ENCODE measurements around the gene SAT2. TPM values are rescaled to one million over a fixed set of nuclear protein-coding genes. Genes with fewer than 3 reads are reported as not detected.
A peak's percentile ranks its signal among the peaks of the same experiment; 100 is the strongest.
"Not testable (repeated sequence)": the region's sequence is repeated elsewhere in the genome, so short reads cannot be mapped to it uniquely, and the experiment has no call there.

The SAT2 gene
- total and polyA plus RNA-seq, 2 experiments from 2014 or later: 56.7 to 69.4 TPM

GRCh38 chr17:7626956-7627249 is 718 bp downstream of the SAT2 start (continued):
- TF ChIP-seq, protein P1, sequence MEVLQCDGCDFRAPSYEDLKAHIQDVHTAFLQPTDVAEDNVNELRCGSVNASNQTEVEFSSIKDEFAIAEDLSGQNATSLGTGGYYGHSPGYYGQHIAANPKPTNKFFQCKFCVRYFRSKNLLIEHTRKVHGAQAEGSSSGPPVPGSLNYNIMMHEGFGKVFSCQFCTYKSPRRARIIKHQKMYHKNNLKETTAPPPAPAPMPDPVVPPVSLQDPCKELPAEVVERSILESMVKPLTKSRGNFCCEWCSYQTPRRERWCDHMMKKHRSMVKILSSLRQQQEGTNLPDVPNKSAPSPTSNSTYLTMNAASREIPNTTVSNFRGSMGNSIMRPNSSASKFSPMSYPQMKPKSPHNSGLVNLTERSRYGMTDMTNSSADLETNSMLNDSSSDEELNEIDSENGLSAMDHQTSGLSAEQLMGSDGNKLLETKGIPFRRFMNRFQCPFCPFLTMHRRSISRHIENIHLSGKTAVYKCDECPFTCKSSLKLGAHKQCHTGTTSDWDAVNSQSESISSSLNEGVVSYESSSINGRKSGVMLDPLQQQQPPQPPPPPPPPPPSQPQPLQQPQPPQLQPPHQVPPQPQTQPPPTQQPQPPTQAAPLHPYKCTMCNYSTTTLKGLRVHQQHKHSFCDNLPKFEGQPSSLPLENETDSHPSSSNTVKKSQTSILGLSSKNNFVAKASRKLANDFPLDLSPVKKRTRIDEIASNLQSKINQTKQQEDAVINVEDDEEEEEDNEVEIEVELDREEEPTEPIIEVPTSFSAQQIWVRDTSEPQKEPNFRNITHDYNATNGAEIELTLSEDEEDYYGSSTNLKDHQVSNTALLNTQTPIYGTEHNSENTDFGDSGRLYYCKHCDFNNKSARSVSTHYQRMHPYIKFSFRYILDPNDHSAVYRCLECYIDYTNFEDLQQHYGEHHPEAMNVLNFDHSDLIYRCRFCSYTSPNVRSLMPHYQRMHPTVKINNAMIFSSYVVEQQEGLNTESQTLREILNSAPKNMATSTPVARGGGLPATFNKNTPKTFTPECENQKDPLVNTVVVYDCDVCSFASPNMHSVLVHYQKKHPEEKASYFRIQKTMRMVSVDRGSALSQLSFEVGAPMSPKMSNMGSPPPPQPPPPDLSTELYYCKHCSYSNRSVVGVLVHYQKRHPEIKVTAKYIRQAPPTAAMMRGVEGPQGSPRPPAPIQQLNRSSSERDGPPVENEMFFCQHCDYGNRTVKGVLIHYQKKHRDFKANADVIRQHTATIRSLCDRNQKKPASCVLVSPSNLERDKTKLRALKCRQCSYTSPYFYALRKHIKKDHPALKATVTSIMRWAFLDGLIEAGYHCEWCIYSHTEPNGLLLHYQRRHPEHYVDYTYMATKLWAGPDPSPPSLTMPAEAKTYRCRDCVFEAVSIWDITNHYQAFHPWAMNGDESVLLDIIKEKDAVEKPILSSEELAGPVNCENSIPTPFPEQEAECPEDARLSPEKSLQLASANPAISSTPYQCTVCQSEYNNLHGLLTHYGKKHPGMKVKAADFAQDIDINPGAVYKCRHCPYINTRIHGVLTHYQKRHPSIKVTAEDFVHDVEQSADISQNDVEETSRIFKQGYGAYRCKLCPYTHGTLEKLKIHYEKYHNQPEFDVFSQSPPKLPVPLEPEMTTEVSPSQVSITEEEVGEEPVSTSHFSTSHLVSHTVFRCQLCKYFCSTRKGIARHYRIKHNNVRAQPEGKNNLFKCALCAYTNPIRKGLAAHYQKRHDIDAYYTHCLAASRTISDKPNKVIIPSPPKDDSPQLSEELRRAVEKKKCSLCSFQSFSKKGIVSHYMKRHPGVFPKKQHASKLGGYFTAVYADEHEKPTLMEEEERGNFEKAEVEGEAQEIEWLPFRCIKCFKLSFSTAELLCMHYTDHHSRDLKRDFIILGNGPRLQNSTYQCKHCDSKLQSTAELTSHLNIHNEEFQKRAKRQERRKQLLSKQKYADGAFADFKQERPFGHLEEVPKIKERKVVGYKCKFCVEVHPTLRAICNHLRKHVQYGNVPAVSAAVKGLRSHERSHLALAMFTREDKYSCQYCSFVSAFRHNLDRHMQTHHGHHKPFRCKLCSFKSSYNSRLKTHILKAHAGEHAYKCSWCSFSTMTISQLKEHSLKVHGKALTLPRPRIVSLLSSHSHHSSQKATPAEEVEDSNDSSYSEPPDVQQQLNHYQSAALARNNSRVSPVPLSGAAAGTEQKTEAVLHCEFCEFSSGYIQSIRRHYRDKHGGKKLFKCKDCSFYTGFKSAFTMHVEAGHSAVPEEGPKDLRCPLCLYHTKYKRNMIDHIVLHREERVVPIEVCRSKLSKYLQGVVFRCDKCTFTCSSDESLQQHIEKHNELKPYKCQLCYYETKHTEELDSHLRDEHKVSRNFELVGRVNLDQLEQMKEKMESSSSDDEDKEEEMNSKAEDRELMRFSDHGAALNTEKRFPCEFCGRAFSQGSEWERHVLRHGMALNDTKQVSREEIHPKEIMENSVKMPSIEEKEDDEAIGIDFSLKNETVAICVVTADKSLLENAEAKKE (CRISPR knock-in tag; IDR thresholded peaks at IDR 0.05): no peak

- no peak for DNase-seq (ENCODE audit: low spot score)
- Mint-ChIP-seq H3K27ac (0 out of 2 replicates have a peak overlapping the region, but pooled peaks have one; percentile 53), H3K4me3 (peak overlapping the region; percentile 90), H3K9me3 (no peaks in the 10 kb centered on the region), H3K27me3 (ENCODE audit: insufficient read depth, low read depth, poor library complexity) (peaks cover 13% of the 10 kb centered on the region), H3K4me1 (peaks cover 9% of the 10 kb centered on the region), H3K36me3 (ENCODE audit: low read depth) (peaks cover 13% of the 10 kb centered on the region; the same call in 2 of the 3 replicates)
- Histone ChIP-seq H3K27ac (ENCODE audit: low read depth) (no peak overlapping the region), H3K36me3 (ENCODE audit: insufficient read depth) (no peaks in the 10 kb centered on the region), H3K27me3 (ENCODE audit: insufficient read depth) (no peaks in the 10 kb centered on the region), H3F3A (replicated peaks; ENCODE audit: low read depth) (peaks cover 11% of the 10 kb centered on the region; the same call in 1 of the 2 replicates), H3K4me2 (peak overlapping the region; percentile 90), H4K20me1 (replicated peaks; ENCODE audit: insufficient read depth) (no peaks in the 10 kb centered on the region), H2AFZ (no peak overlapping the region), H3K4me1 (ENCODE audit: insufficient read depth) (peaks cover 7% of the 10 kb centered on the region), H3K9me2 (ENCODE audit: insufficient read depth) (no peaks in the 10 kb centered on the region), H3K4me3 (peak overlapping the region; percentile 97; the same call in 1 of the 2 replicates), H3K79me2 (replicated peaks; ENCODE audit: insufficient read depth) (peaks cover 4% of the 10 kb centered on the region; the same call in 1 of the 2 replicates)
- ATAC-seq: no peak
- TF ChIP-seq EZH2phosphoT487 (IDR thresholded peaks at IDR 0.05; ENCODE audit: unreplicated experiment) (no peak), POLR2AphosphoS5 (IDR thresholded peaks at IDR 0.05; ENCODE audit: low read depth) (no peak), NANOG (IDR thresholded peaks at IDR 0.05; ENCODE audit: borderline replicate concordance) (no peak)
These were observed 1.3 kb downstream of the SAT2 start for GRCh38 chr17:7626307-7626706.

DNA sequence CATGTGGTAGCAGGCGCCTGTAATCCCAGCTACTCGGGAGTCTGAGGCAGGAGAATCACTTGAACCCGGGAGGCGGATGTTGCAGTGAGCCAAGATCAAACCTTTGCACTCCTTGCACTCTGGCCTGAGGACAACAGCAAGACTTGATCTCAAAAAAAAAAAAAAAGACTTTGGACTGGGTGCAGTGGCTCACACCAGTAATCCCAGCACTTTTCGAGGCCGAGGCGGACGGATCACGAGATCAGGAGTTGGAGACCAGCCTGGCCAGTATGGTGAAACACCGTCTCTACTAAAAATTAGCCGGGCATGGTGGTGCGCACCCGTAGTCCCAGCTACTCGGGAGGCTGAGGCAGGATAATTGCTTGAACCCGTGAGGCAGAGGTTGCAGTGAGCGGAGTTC is 1.9 kb downstream of the SAT2 start:
- H3K9me2 ChIP-seq (ENCODE audit: insufficient read depth); H3K9me3 Mint-ChIP-seq; H3K27me3 ChIP-seq (ENCODE audit: insufficient read depth); H3K36me3 ChIP-seq (ENCODE audit: insufficient read depth); H3K27ac Mint-ChIP-seq; H3K4me3 ChIP-seq; H3K79me2 ChIP-seq (replicated peaks; ENCODE audit: insufficient read depth); DNase-seq (ENCODE audit: low spot score); ATAC-seq; H3K4me1 ChIP-seq (ENCODE audit: insufficient read depth); H3K4me1 Mint-ChIP-seq; H4K20me1 ChIP-seq (replicated peaks; ENCODE audit: insufficient read depth); H3K4me2 ChIP-seq; H2AFZ ChIP-seq; H3K27ac ChIP-seq (ENCODE audit: low read depth): not testable (repeated sequence)
- Mint-ChIP-seq H3K27me3 (ENCODE audit: insufficient read depth, low read depth, poor library complexity) (peaks cover 13% of the 10 kb centered on the region), H3K36me3 (ENCODE audit: low read depth) (peaks cover 13% of the 10 kb centered on the region; the same call in 2 of the 3 replicates), H3K4me3 (0 out of 3 replicates have a peak overlapping the region, but pooled peaks have one; percentile 12)
- H3F3A ChIP-seq (replicated peaks; ENCODE audit: low read depth): peaks cover 11% of the 10 kb centered on the region; the same call in 1 of the 2 replicates

All from GM23338 (cell line).